ENCODE results near the gene BRAP. TPM values are rescaled to one million over a fixed set of nuclear protein-coding genes. Genes with fewer than 3 reads are reported as not detected.

The BRAP gene
- polyA plus RNA-seq, 3 donors: 7.0 to 14.5 (median 10.2) TPM

- intact Hi-C loops (cut with micrococcal nuclease): no loop called here
These were observed 85.5 kb downstream of the BRAP start for GRCh38 chr12:111600205-111600642.

More at GRCh38 chr12:111600205-111600642, 85.5 kb downstream of the BRAP start:
- Mint-ChIP-seq H3K27ac (peak overlapping the region in 4 of 7 donors; percentile 75 to 86 (median 78)), H3K9me3 (no peaks in the 10 kb centered on the region), H3K36me3 (peaks cover 2 to 7% of the 10 kb centered on the region in 2 donors), H3K27me3 (ENCODE audit: low read depth in 3 of 3) (peaks cover 0 to 3% (median 2%) of the 10 kb centered on the region in 3 donors), H3K4me3 (peak overlapping the region; percentile 81 to 84), H3K4me1 (peaks cover 25% of the 10 kb centered on the region)
- DNase-seq: no peak
- Histone ChIP-seq H3K36me3 (replicated peaks in 1 of 2; ENCODE audit: control insufficient read depth in 1 of 2, insufficient read depth in 2 of 2, low read length in 2 of 2) (no peaks in the 10 kb centered on the region), H2AFZ (ENCODE audit: insufficient read depth, low read depth, low read length, poor library complexity, severe bottlenecking) (peak overlapping the region; percentile 96), H3K27ac (ENCODE audit: low read depth in 1 of 2, low read length in 2 of 2) (peak overlapping the region in 1 of 2 donors; percentile 80), H3K79me2 (ENCODE audit: insufficient read depth, low read length) (peaks cover 39% of the 10 kb centered on the region), H3K9ac (ENCODE audit: insufficient read depth, low read length, poor library complexity, severe bottlenecking) (peak overlapping the region; percentile 70), H4K20me1 (ENCODE audit: insufficient read depth, low read length) (peaks cover 31% of the 10 kb centered on the region), H3K4me2 (replicated peaks; ENCODE audit: extremely low read depth, low read length, poor library complexity, severe bottlenecking) (peak overlapping the region; percentile 83), H3K27me3 (ENCODE audit: control insufficient read depth in 2 of 2, insufficient read depth in 2 of 2, low read length in 2 of 2) (no peaks in the 10 kb centered on the region), H3K4me1 (ENCODE audit: control insufficient read depth in 1 of 2, insufficient read depth in 2 of 2, low read length in 2 of 2) (peaks cover 17 to 26% of the 10 kb centered on the region in 2 donors), H3K4me3 (replicated peaks in 1 of 3; ENCODE audit: low read depth in 2 of 3, low read length in 3 of 3) (peak overlapping the region; percentile 67 to 98 (median 77)), H3K9me3 (replicated peaks in 1 of 2; ENCODE audit: control insufficient read depth in 1 of 2, insufficient read depth in 1 of 2, low read length in 2 of 2) (no peaks in the 10 kb centered on the region)
- no peak for TF ChIP-seq CTCF (IDR thresholded peaks at IDR 0.05)
- no CpG with 5 or more reads among the region's 5 CpGs for WGBS (ENCODE audit: insufficient coverage)

Data from CD14-positive monocyte (primary cell).